HepG2 (cell line): ENCODE measurements around the gene TMC4. TPM values are rescaled to one million over a fixed set of nuclear protein-coding genes. Genes with fewer than 3 reads are reported as not detected.
A peak's percentile ranks its signal among the peaks of the same experiment; 100 is the strongest.

Experiments
- BRF2 ChIP-seq: sonication (generic); formaldehyde crosslinking; IDR thresholded peaks from 2 replicates; pipeline ENCODE4 v1.8.1; 2022; ENCODE audit warnings: mild to moderate bottlenecking, missing genetic modification reagents
- DNMT3B ChIP-seq: conservative IDR thresholded peaks from 2 replicates; pipeline ENCODE4 v1.6.1; 2016; ENCODE audit warnings: missing biosample characterization, control low read depth
- EEA1 ChIP-seq: sonication (generic); formaldehyde crosslinking; IDR thresholded peaks from 2 replicates; pipeline ENCODE4 v1.5.1; 2020; ENCODE audit warnings: mild to moderate bottlenecking, missing genetic modification reagents, borderline replicate concordance
- ELF3 ChIP-seq: IDR thresholded peaks from 2 replicates; pipeline ENCODE4 v1.6.1; 2016; ENCODE audit warnings: missing genetic modification reagents, missing compliant biosample characterization
- IRX3 ChIP-seq: sonication (generic); formaldehyde crosslinking; IDR thresholded peaks from 2 replicates; pipeline ENCODE4 v1.8.1; 2023; ENCODE audit warnings: mild to moderate bottlenecking, low read depth, missing genetic modification reagents, borderline replicate concordance
- KDM3A ChIP-seq: IDR thresholded peaks from 2 replicates; pipeline ENCODE4 v1.6.1; 2018; ENCODE audit warnings: low read depth, missing compliant biosample characterization
- MTF2 ChIP-seq: sonication (generic); formaldehyde crosslinking; IDR thresholded peaks from 2 replicates; pipeline ENCODE4 v1.5.0; 2020; ENCODE audit warnings: missing genetic modification reagents, borderline replicate concordance
- NPAS2 ChIP-seq: sonication (generic); formaldehyde crosslinking; IDR thresholded peaks from 2 replicates; pipeline ENCODE4 v1.8.0; 2022; ENCODE audit warnings: mild to moderate bottlenecking, missing genetic modification reagents, borderline replicate concordance
- NRL ChIP-seq: sonication (generic); formaldehyde crosslinking; IDR thresholded peaks from 2 replicates; pipeline ENCODE4 v1.5.0; 2020; ENCODE audit warnings: missing genetic modification reagents, mild to moderate bottlenecking, moderate library complexity, borderline replicate concordance
- ZFP37 ChIP-seq: sonication (generic); formaldehyde crosslinking; IDR thresholded peaks from 2 replicates; pipeline ENCODE4 v1.4.0; 2020; ENCODE audit warnings: missing genetic modification reagents, borderline replicate concordance
- ZKSCAN1 ChIP-seq: fragments of 150-350 bp; IDR thresholded peaks from 2 replicates; pipeline ENCODE4 v1.6.1; 2014; ENCODE audit warnings: low read length
- ZNF296 ChIP-seq: sonication (generic); formaldehyde crosslinking; conservative IDR thresholded peaks from 2 replicates; pipeline ENCODE4 v1.5.0; 2020; ENCODE audit warnings: mild to moderate bottlenecking, missing genetic modification reagents
- ZNF317 ChIP-seq: sonication (generic); formaldehyde crosslinking; IDR thresholded peaks from 2 replicates; pipeline ENCODE4 v1.5.0; 2020; ENCODE audit warnings: mild to moderate bottlenecking, missing genetic modification reagents
- ZNF678 ChIP-seq: sonication (generic); formaldehyde crosslinking; IDR thresholded peaks from 2 replicates; pipeline ENCODE4 v1.4.0; 2020; ENCODE audit warnings: mild to moderate bottlenecking, missing genetic modification reagents
- polyA plus RNA-seq, 8 experiments: library from polyadenylated mRNA; depleted of rRNA in 3 of 8; stranded (reverse) in 7 of 8; unstranded in 1 of 8; fragments of >200 nt; fragmentation: Illumina TruSeq in 4 of 8; extraction: Trizol in 4 of 8; gene quantifications; 2 replicates each; pipeline versions ENCODE4 v1.2.1 to v1.2.3, GENCODE V29; 2011 to 2016; ENCODE audit warnings: low read depth in 4 of 8, missing spikeins in 1 of 8, mixed read lengths in 1 of 8; ENCODE audit not compliant: insufficient read depth in 1 of 8
- total RNA-seq, 5 experiments: library from RNA; depleted of rRNA; stranded (reverse); fragments of >200 nt; fragmentation: Illumina TruSeq; extraction: Trizol; gene quantifications; 2 replicates each; pipeline ENCODE4 v1.2.3, GENCODE V29; 2016; ENCODE audit warnings: low read depth in 1 of 5
- TF ChIP-seq, protein P1 (sequence below): sonication (generic); formaldehyde crosslinking; IDR thresholded peaks from 2 replicates; pipeline ENCODE4 v1.4.0; 2020; ENCODE audit warnings: missing genetic modification reagents, borderline replicate concordance
- TF ChIP-seq, protein P2 (sequence below): sonication (generic); formaldehyde crosslinking; IDR thresholded peaks from 2 replicates; pipeline ENCODE4 v1.4.0; 2020; ENCODE audit warnings: missing genetic modification reagents
- TF ChIP-seq, protein P3 (sequence below): sonication (generic); formaldehyde crosslinking; IDR thresholded peaks from 2 replicates; pipeline ENCODE4 v1.4.0; 2020; ENCODE audit warnings: missing genetic modification reagents, mild to moderate bottlenecking, borderline replicate concordance

TMC4 gene
- total and polyA plus RNA-seq, 2 of the 13 experiments (the other 11 are each of a cell fraction or from before 2014, with no cell fraction given), result 0.13 to 0.24 TPM

- TF ChIP-seq NPAS2 (CRISPR knock-in tag) (no peak), KDM3A (CRISPR knock-in tag) (no peak), ELF3 (CRISPR knock-in tag) (no peak), ZNF678 (no peak), ZKSCAN1 (no peak), ZFP37 (no peak), MTF2 (CRISPR knock-in tag) (no peak), BRF2 (CRISPR knock-in tag) (no peak), ZNF317 (0 out of 2 replicates have a peak, but pooled peaks have one; percentile 25), DNMT3B (CRISPR knock-in tag) (no peak), EEA1 (CRISPR knock-in tag) (0 out of 2 replicates have a peak, but pooled peaks have one; percentile 69), NRL (CRISPR knock-in tag) (no peak; the same call in 1 of the 2 replicates), ZNF296 (CRISPR knock-in tag) (peak; percentile 86), IRX3 (CRISPR knock-in tag) (no peak)
- TF ChIP-seq, protein P1, sequence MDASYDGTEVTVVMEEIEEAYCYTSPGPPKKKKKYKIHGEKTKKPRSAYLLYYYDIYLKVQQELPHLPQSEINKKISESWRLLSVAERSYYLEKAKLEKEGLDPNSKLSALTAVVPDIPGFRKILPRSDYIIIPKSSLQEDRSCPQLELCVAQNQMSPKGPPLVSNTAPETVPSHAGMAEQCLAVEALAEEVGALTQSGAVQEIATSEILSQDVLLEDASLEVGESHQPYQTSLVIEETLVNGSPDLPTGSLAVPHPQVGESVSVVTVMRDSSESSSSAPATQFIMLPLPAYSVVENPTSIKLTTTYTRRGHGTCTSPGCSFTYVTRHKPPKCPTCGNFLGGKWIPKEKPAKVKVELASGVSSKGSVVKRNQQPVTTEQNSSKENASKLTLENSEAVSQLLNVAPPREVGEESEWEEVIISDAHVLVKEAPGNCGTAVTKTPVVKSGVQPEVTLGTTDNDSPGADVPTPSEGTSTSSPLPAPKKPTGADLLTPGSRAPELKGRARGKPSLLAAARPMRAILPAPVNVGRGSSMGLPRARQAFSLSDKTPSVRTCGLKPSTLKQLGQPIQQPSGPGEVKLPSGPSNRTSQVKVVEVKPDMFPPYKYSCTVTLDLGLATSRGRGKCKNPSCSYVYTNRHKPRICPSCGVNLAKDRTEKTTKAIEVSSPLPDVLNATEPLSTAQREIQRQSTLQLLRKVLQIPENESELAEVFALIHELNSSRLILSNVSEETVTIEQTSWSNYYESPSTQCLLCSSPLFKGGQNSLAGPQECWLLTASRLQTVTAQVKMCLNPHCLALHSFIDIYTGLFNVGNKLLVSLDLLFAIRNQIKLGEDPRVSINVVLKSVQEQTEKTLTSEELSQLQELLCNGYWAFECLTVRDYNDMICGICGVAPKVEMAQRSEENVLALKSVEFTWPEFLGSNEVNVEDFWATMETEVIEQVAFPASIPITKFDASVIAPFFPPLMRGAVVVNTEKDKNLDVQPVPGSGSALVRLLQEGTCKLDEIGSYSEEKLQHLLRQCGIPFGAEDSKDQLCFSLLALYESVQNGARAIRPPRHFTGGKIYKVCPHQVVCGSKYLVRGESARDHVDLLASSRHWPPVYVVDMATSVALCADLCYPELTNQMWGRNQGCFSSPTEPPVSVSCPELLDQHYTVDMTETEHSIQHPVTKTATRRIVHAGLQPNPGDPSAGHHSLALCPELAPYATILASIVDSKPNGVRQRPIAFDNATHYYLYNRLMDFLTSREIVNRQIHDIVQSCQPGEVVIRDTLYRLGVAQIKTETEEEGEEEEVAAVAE, result no peak
- TF ChIP-seq, protein P2, sequence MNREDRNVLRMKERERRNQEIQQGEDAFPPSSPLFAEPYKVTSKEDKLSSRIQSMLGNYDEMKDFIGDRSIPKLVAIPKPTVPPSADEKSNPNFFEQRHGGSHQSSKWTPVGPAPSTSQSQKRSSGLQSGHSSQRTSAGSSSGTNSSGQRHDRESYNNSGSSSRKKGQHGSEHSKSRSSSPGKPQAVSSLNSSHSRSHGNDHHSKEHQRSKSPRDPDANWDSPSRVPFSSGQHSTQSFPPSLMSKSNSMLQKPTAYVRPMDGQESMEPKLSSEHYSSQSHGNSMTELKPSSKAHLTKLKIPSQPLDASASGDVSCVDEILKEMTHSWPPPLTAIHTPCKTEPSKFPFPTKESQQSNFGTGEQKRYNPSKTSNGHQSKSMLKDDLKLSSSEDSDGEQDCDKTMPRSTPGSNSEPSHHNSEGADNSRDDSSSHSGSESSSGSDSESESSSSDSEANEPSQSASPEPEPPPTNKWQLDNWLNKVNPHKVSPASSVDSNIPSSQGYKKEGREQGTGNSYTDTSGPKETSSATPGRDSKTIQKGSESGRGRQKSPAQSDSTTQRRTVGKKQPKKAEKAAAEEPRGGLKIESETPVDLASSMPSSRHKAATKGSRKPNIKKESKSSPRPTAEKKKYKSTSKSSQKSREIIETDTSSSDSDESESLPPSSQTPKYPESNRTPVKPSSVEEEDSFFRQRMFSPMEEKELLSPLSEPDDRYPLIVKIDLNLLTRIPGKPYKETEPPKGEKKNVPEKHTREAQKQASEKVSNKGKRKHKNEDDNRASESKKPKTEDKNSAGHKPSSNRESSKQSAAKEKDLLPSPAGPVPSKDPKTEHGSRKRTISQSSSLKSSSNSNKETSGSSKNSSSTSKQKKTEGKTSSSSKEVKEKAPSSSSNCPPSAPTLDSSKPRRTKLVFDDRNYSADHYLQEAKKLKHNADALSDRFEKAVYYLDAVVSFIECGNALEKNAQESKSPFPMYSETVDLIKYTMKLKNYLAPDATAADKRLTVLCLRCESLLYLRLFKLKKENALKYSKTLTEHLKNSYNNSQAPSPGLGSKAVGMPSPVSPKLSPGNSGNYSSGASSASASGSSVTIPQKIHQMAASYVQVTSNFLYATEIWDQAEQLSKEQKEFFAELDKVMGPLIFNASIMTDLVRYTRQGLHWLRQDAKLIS (CRISPR knock-in tag), result no peak
- TF ChIP-seq, protein P3, sequence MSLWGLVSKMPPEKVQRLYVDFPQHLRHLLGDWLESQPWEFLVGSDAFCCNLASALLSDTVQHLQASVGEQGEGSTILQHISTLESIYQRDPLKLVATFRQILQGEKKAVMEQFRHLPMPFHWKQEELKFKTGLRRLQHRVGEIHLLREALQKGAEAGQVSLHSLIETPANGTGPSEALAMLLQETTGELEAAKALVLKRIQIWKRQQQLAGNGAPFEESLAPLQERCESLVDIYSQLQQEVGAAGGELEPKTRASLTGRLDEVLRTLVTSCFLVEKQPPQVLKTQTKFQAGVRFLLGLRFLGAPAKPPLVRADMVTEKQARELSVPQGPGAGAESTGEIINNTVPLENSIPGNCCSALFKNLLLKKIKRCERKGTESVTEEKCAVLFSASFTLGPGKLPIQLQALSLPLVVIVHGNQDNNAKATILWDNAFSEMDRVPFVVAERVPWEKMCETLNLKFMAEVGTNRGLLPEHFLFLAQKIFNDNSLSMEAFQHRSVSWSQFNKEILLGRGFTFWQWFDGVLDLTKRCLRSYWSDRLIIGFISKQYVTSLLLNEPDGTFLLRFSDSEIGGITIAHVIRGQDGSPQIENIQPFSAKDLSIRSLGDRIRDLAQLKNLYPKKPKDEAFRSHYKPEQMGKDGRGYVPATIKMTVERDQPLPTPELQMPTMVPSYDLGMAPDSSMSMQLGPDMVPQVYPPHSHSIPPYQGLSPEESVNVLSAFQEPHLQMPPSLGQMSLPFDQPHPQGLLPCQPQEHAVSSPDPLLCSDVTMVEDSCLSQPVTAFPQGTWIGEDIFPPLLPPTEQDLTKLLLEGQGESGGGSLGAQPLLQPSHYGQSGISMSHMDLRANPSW, result no peak
These were observed 36.3 kb upstream of the TMC4 start (continued) for GRCh38 chr19:54209058-54209810.
